Retina (tissue), 1 donor: ENCODE results near the gene FAM184B.

Experiments used
- DNase-seq: peaks from one replicate; pipeline ENCODE4 v3.0.0-alpha.2; 2016

The FAM184B gene

DNA sequence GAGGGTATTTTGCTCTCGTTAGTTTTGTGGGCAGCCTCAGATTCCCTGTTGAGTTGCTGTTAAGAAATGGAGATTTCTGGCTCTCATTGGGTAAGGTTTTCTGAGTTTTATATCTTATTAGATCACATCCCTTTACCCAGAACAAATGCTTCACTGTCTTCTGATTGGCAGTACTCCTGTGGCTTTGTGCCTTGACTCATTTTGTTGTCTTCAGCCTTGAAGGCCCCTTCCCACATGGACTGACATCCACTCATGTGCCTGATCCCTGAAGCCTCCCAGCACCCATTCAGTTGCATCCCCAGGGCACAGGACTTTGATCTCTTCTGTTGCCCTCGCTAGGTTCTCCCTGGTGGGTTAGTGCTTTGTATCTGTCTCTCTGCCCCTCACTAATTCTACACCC lies 156.6 kb downstream of the FAM184B start:
- no peak for DNase-seq

DNA sequence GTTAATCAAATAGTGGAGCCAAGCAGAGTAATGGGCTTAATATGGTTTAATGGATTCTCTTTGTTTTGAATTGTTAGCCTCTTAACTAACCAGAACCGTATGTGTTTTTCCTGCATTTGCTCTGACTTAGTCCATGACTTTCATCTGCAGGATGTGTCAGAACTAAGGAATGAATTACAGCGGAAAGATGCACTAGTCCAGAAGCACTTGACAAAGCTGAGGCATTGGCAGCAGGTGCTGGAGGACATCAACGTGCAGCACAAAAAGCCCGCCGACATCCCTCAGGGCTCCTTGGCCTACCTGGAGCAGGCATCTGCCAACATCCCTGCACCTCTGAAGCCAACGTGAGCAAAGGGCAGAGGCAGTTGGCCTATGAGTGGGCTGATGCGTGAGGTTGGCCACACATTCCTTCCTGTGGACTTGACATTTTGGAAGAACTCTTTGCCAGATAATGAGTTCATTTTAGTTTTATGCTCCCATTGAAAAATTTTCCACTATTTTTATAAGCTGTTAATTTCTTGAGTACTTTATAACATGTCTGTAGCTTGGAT lies 157.9 kb downstream of the FAM184B start:
- DNase-seq: no peak

DNA sequence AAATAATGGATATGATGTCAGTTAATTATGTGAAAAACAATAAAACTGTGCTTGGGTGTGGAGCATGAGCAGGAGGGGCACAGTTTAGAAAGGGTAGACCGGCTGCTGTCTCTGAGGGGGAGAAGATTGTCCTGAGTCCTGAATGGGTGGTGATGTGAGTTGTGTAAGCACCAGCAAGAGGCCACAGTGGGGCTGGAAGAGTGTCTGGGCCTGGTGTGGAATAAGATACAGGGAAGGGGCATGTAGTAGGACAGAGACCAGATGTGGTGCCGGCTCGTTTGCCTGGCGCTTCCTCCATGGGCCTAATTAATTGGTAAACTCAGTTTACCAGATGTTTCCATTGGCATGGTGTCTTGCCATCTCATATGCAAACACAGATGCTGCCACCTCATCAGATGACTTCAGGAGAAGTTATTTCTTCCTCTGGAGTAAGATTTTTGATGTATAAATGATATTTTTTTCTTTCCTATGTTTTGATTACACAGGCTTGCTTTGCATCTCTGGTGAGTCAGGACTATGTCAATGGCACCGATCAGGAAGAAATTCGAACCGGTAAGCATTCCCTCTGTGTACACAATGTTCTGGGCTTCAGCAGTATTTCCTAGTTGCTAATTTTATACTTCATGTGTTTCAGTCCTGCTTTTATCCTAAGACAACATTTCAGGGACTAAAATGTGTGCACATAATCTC lies 161.9 kb downstream of the FAM184B start:
- no peak for DNase-seq

DNA sequence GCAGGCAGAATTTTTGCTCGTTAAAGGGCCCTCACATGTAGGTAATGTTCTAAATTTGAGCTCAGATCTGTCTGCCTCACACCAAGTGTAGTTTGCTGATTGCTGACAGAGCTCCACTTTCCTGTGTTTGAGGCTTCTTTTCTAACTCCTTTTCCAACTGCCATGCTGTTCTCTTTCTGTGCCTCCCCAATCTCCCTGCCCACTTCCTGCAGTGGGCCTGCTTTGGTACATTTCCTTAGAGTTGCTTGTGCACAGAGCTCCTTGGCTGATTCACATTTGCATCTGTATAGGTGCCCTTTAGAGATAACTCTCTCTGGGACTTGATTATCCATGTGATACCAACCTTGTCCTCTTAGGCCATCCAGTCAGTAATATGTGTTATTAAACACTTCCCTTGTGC lies 162.5 kb downstream of the FAM184B start:
- DNase-seq: no peak

DNA sequence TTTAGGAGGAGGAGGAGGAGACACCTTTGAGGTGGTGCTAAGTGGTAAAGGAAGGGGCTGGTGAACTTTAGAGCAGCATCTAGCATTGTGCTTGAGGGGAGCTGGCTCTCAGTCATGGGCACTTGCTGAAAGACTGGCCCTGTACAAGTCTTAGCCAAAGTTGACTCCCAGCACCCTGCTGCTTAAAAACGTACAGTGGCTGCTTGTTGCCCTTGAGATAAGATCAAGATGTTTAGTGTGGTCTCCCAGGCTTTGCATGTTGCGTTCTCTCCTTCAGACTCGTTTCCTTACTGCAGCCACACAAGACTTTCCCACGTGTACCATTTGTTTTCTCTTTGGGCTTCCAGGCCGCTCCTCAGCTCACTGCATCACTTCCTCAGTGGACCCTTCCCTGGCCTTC lies 165.1 kb downstream of the FAM184B start:
- no peak for DNase-seq

DNA sequence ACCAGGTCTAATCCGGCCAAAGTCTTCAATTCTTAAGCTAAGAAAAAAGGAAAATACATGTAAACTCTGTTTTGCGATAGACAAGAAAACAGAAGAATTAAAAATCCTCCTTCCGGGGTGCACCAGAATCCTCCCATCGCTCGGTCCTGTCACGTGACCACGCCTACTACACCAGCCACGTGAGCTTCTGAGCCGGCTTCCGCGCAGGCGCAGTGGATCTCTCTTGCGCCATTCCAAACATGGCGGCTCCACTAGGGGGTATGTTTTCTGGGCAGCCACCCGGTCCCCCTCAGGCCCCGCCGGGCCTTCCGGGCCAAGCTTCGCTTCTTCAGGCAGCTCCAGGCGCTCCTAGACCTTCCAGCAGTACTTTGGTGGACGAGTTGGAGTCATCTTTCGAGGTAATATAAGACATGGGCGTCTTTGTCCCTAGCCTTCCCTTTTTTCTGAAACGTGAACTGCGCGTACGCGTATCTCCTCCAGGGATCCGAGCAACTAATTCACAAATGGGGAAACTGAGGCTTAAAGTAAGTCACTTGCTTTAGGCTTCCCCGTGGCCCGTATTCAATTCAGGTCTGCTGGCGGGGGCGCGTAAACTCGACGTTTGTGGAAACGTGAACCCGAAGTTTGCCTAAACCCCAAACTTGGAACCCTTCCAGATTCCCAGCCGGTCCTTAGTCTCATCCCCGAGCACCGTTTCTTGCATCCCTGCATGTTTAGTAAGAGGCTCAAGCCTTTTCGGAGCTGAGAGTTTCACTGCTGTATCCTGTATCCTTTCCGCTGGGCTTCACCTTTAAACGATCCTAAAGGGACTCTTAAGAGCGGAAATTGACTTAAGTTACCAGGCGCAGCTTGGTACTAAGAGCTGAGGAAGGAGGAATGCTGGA lies 166.8 kb downstream of the FAM184B start, which contains the start of gene MED28:
MED28 (plus strand) TSS at position 226 of the 884 bp plus-strand sequence; CDS start at position 240, 14 bp downstream.
- peak; percentile 95 for DNase-seq

DNA sequence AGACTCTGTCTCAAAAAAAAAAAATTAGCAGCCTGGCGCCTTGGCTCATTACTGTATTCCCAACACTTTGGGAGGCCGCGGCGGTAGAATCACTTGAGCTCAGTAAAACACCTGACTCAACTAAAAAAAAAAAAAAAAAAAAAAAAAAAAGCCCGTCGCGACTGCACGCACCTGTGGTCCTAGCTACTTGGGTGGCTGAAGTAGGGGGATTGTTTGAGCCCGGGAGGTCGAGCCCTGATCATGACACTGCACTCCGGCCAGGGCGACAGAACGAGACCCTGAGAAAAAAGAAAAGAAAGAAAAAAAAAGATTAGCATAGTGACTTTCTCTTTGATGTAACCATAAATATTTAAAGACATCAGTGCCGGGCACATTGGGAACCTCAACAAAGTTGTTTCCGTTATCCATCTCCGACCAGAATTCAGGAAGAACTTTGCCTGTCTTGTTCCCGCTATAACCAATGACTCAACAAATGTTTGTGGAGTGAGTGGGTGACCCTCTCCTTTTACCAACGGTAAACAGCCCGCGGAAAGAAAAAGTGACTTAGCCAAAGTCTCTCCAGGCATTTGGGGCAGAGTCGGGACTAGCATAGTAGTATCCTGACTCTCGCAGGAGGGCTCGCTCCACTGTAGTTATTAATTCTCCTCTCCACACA lies 167.5 kb downstream of the FAM184B start:
- DNase-seq: no peak

DNA sequence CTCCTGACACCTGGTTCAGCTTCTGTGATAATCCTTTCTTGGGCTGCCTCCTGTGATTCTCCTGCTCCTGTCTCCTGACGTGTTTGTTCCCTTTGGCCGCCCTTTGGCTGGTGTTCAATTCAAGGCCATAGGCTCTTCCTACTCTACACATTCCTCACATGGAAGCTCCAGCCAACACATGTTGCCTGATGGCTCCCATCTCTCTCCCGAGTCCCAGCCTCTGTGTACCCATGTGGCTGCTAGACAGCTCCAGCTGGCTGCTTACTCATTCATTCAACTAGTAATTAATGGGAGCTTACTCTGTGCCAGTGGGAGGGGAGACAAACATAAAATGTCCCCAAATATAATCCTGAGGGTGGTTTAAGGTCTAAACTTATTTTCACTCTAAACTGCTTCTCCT lies 176.2 kb downstream of the FAM184B start:
- no peak for DNase-seq

DNA sequence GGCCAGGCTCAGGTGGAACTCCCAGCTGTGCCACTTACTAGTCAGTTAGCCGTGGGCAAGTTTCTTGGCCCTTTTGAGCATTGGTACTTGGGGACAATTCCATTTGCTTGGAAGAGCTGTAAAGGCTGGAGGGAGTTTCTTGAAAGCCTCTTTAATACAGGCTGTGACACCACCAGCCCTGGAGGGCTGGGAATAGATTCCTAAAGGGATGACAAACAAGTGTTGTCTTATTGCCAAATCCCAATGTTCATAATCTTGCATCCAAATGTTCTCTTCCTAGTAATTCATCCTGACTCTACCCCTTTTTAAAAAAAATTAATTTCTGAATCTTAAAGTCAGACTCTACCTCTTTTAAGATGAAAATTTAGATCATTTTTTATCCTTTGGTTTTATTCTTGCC lies 181.6 kb downstream of the FAM184B start:
- no peak for DNase-seq

DNA sequence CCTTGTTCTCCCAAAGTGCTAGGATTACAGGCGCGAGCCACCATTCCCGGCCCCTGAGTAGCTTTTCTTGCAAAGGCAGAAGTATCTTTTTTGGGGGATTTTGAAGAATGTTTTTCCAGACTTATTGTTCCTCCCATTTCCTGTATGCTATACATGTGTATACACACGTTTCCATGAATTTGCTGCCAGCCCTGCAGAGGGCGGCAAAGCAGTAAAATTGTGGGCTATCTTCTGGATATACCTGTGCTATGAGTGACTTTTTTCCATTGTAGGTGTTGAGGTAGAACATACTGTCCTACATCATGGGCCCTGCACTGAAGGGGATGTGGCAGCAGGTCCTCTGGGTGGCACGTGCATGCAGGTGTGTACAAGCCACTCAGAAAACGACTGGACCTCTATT lies 183.9 kb downstream of the FAM184B start:
- DNase-seq: no peak

DNA sequence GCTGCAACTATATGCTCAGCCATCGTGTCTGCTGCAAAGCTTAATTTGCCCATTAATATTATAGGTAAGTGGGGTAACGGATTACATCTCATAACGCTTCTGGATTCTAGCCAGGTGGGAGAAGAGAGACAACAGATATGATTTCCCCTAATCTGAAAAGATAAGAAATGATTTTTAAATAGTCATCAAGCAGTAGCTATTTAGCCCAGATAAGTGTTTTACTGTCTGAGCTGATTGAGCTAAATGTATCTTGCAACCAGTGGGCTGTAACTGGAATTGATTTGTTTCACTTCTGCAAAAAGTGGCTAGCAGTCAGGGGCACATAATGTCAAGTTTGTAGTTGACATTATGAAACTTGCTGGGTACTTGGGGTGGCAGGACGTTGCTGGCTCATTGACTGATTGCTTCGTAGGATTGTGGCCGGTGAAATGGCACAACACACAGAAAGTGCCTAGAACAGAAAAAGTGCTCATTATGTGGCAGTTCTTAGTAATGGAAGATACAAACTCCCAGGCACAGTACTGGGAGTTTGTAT lies 185.9 kb downstream of the FAM184B start:
- DNase-seq: no peak

DNA sequence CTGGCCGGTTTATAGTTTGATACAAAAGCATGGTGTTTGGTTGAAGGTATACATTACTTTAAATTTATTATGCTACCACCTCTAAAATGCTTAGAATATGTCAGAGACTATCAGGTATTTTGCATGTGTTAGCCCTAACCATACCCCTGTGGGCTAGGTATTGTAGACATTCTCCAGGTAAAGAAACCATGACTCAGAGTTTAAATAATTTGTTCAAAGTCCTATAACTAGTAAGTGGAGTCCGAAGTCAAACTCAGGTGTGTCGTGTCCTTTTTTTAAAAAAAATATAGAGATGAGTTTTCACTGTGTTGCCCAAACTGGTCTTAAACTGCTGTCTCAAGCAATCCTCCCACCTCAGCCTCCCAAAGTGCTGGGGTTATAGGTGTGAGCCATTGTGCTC lies 192.1 kb downstream of the FAM184B start:
- no peak for DNase-seq

DNA sequence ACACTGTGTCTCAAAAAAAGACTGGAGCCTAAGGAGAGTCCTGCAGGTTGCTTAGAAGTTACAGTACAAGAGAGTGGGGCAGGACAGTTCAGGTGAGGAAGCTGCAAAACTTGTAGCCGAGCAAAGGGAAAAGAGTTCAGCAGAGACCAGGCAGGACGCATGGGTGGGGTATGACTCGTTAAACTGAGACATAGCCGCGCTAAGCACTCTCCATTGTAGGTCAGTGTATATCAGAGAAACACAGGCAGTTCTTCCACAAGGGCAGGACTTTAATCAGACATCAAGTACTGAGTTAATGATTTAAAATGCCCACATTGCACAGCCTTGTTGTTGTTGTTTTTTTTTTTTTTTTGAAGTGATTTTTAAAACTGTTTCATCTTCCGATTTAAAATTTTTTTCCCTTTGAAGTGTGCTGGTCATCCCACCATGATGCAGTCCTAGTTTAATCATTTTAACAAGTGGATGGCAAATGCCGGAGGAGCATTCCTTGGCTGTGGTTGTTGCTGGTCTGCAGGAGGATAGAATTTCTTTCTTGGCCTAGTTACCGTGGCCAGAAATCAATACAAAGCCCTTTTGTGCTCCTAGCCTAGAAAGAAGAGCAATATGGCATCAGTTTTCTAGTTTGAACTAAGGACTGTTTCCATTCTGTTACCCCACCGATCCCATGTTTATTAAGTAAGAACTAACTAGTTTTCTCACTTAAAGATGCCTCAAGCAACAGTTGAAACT lies 194.2 kb downstream of the FAM184B start:
- peak; percentile 31 for DNase-seq

DNA sequence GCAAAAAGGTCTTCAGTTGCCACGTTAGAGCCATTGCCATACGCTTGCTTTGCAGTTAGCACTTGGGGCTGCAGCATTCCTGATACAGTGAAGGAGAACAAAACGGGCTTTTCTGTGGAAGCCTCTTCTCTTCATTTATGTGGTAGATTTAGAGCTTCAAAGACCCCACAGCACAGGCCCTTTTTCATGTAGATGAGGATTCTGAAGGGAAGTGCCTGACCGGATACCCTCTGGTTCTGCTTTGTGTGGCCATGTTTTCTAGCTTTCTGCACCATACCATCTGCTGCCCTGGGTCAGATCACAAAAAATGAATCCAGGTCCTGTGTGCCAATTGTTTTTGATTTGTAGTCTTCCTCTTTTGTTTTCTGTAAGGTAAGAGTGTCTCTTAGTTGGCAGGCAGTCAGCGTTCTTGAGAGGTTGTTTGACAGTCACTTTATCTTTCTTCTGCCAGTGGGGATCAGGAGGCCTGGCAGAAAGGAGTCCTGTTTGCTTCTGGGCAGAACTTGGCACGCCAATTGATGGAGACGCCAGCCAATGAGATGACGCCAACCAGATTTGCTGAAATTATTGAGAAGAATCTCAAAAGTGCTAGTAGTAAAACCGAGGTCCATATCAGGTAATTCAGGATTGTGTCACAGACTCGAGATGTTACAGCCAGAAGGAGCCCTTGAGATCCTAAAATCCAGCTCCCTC lies 196.8 kb downstream of the FAM184B start:
- DNase-seq: no peak

DNA sequence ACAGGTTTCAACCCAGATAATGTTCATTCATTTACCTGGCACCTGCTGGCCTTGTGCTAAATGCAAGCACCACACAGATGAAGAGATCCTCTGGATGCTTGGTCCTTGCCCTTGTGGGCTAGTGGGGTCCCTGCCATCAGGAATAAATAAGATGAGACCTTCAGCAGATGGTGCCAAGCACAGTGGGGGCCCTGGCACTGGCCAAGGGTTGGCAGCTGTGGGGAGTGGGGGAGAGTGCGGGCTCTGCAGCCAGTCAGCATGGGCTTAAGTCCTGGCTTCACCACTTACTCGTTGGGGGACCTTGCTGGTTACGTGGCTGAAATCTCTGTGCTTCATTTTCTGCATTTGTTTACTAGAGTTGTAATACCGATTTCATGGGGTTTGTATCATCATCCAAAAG lies 197.5 kb downstream of the FAM184B start:
- DNase-seq: no peak

DNA sequence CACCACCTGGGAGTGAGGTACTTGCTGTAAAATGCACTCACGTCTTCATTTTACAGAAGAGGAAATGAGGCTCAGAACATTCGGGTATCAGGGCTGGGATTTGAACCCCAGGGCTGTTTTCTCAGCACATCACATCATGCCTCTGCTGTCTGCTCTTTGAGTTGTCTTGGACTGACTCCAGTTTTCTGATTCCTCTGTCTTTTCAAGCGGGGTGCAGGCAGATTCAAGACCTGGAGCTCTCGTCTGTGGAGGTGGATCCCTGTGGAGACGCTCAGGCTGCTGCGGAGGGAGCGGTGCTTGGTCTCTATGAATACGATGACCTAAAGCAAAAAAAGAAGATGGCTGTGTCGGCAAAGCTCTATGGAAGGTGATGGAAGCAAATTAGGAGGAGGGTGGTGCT lies 198.1 kb downstream of the FAM184B start:
- no peak for DNase-seq

DNA sequence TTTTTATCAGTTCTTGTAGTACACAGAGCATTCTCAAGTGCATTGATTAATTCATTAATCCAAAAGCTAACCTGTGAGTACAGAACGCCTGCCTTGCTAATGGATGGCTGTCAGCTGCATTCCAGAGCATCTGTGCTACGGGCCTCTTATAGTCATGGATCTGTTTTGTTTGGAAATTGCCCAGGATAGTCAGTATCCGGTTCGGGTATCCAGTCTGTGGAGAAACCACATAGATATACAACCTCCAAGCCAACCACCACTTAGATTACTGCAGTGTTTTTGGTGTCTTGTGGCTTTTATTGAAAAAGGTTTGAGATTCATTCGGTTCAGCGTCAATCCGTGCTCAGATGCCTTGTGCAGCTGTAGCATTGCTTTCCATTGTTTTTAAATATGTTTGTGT lies 200.5 kb downstream of the FAM184B start:
- no peak for DNase-seq
